Retinal pigment epithelial cell (primary cell): ENCODE results near the gene HPCAL1.
A peak's percentile ranks its signal among the peaks of the same experiment; 100 is the strongest.

Experiments used
- DNase-seq: peaks from one replicate; pipeline ENCODE4 v3.0.0-alpha.2; 2010; ENCODE audit warnings: low read depth
- H3K4me3 ChIP-seq: 2 replicates; pipeline ENCODE4 v1.5.1; 2011; ENCODE audit warnings: mild to moderate bottlenecking, low read length, control low read depth, moderate library complexity
- CTCF ChIP-seq: conservative IDR thresholded peaks from 2 replicates; pipeline ENCODE4 v1.5.1; 2011; ENCODE audit warnings: low read depth, low read length, control low read depth, inconsistent platforms

The HPCAL1 gene

DNA sequence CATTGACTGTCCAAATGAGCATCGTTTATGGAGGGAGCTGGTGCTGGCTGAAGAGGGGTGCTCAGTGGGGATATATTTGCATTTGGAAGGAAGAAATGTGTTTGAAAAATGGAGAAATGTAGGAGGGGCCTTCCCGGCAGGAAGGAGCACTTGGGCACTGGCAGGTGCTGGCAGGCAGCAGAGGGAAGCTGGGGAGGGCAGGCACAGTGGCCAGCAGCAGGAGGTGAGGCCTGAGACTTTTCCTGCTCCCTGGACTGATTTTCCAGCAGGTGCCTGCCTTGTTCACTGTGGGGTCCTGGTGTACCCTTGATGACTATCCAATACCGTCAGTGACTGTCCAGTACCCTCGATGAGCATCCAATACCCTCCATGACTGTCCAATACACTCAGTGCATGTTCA is 20.8 kb upstream of the HPCAL1 start:
- TF ChIP-seq CTCF: no peak
- no peak for DNase-seq
- no peak overlapping the region for H3K4me3 ChIP-seq

DNA sequence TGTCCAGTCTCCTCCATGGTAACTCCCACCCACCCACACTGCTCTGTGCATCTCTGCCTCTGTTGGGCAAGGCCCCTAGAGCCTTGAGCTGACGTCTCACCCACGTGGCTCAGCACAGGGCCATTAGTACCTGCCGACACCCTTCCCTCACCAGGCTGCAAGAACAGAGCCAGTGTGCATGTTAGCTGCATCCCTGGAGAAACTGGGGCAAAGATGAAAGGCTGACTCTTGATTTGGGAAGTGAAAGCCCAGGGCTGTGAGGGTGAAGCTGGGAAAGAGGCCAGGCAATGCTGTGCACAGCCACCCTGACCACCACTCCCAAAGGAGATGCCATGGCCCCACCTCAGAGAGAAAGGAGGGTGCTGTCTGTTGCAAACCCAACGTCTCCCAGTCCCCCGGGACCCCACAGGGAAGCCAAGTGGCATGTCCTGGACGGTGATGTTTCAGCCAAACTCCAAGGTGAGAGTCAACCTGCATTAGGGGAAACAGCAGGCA is 20.0 kb upstream of the HPCAL1 start:
- TF ChIP-seq CTCF: no peak
- H3K4me3 ChIP-seq: no peak overlapping the region
- no peak for DNase-seq

GRCh38 chr2:10283106-10284062 is 19.3 kb upstream of the HPCAL1 start:
- no peak for DNase-seq
- no peak for TF ChIP-seq CTCF

DNA sequence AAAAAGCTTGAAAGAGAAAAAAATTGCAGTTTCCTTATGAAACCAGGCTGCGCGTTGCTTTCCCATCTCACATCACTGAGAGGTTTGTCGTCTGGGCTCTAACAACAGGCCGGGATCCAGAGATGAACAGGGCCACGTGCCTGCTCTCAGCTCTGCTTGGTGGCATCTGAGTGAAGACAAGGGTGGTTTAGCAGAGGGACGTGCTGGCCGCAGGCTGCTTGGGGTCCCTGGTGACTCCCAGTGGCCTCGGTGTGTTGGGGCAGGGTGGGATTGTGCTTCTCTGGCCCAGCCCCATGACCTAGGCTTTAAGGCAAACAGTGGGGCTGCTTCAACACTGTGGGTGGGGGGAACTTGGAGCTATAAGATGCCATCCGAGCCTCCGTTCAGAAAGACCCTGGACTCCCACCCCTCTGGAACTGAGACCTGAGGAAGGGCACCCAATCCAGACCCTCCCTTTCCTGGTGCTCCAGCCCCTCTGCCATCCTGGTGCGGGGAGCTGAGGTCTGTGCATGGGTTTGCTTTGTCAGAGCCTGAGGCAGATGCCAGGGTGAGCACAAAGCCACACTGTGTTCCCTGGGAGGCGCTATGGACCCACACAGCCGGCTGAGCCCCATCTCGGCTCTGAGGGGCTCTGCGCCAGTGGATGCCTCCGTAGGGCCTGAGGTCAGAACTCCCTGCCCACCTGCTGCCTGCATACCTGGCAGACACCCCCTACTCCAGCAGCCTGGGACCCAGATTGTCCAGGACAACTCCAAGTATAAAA is 18.4 kb upstream of the HPCAL1 start:
- TF ChIP-seq CTCF: no peak
- H3K4me3 ChIP-seq: no peak overlapping the region
- no peak for DNase-seq

More at GRCh38 chr2:10283106-10284062, 19.3 kb upstream of the HPCAL1 start:
- no peak overlapping the region for H3K4me3 ChIP-seq

GRCh38 chr2:10285191-10285555 is 17.5 kb upstream of the HPCAL1 start:
- no peak overlapping the region for H3K4me3 ChIP-seq
- DNase-seq: no peak
- TF ChIP-seq CTCF: no peak

GRCh38 chr2:10285556-10286198 is 17.0 kb upstream of the HPCAL1 start:
- DNase-seq: no peak
- no peak overlapping the region for H3K4me3 ChIP-seq
- TF ChIP-seq CTCF: peak; percentile 10
